ENCODE measurements around the gene SUMF1.

The SUMF1 gene

GRCh38 chr3:4411236-4411635 lies 55.8 kb downstream of the SUMF1 start:
- no peak for DNase-seq

- no peak for DNase-seq
These were observed 56.5 kb downstream of the SUMF1 start for GRCh38 chr3:4410606-4411005.

GRCh38 chr3:4409971-4410573 lies 57.0 kb downstream of the SUMF1 start:
- no peak for DNase-seq

- no peak for DNase-seq
These were observed 57.7 kb downstream of the SUMF1 start for GRCh38 chr3:4409415-4409814.

GRCh38 chr3:4408958-4409357 lies 58.1 kb downstream of the SUMF1 start:
- DNase-seq: no peak

- no peak for DNase-seq
These were observed 59.1 kb downstream of the SUMF1 start for GRCh38 chr3:4407941-4408340.

- no peak for DNase-seq
These were observed 60.1 kb downstream of the SUMF1 start for GRCh38 chr3:4406746-4407568.

GRCh38 chr3:4404881-4405280 lies 62.2 kb downstream of the SUMF1 start:
- no peak for DNase-seq

GRCh38 chr3:4401441-4401840 lies 65.6 kb downstream of the SUMF1 start:
- no peak for DNase-seq

- no peak for DNase-seq
These were observed 67.6 kb downstream of the SUMF1 start for GRCh38 chr3:4399476-4399875.

GRCh38 chr3:4398941-4399245 lies 68.2 kb downstream of the SUMF1 start:
- DNase-seq: no peak

- DNase-seq: no peak
These were observed 68.7 kb downstream of the SUMF1 start for GRCh38 chr3:4398120-4398940.

- DNase-seq: no peak
These were observed 69.6 kb downstream of the SUMF1 start for GRCh38 chr3:4397466-4397865.

GRCh38 chr3:4396542-4396941 lies 70.5 kb downstream of the SUMF1 start:
- no peak for DNase-seq

- no peak for DNase-seq
These were observed 71.1 kb downstream of the SUMF1 start for GRCh38 chr3:4396006-4396405.

- DNase-seq: no peak
These were observed 71.6 kb downstream of the SUMF1 start for GRCh38 chr3:4395448-4395847.

- DNase-seq: no peak
These were observed 72.5 kb downstream of the SUMF1 start for GRCh38 chr3:4394567-4394966.

- peak; percentile 57 for DNase-seq
These were observed 73.0 kb downstream of the SUMF1 start for GRCh38 chr3:4394048-4394447.

- no peak for DNase-seq
These were observed 74.1 kb downstream of the SUMF1 start for GRCh38 chr3:4392992-4393391.

GRCh38 chr3:4387210-4388204 lies 79.6 kb downstream of the SUMF1 start:
- DNase-seq: no peak

- no peak for DNase-seq
These were observed 81.9 kb downstream of the SUMF1 start for GRCh38 chr3:4385201-4385600.

GRCh38 chr3:4380013-4380412 lies 87.1 kb downstream of the SUMF1 start:
- no peak for DNase-seq

- no peak for DNase-seq
These were observed 90.6 kb downstream of the SUMF1 start for GRCh38 chr3:4376499-4376898.

All from NK-92 treated with Interleukin-12 subunit alpha and Interleukin-12 subunit beta, amount 100 ng/mL, for 24 hours (cell line).